Measurements from ENCODE around the gene TRIM8.

DNA sequence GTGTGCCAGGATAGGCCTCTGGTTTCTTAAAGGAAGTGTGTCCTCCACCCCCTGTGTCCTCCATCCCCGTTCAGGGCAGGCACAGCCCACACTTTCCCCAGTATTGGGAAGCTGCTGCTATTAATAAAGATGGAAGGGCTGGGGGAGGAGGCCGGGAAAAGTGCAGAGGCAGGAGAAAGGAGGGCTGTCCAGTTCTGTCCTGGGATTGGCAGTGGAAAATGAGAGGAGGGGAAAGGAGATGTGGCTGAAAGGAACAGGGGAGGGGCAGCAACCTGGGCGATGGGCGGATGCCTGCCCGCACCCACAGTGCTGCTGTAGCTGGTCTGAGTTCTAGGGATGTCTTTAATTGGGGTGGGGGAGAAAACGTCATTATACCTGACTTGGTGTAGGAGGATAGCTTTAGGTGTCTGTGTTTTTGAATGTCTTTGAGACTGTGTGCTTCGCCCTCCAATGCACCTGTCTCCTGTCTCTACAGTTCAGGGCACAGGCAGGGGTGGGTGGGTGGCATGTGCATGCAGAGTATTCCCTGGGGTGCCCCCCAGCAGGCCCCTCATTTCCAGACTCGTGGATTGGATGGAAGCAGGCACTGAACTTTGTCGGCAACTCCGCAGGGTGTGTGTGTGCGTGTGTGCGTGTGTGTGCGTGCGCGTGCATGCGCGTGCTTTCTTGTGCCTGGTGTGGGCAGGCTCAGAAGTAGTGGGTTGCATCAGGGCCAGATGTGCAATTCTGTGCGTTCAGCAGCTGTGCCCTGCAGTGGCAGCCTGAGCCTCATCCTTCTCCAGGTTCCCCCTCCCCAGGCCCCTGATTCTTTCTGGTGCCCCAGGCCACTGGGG is 2.5 kb downstream of the TRIM8 start:
- TF ChIP-seq, protein P1, sequence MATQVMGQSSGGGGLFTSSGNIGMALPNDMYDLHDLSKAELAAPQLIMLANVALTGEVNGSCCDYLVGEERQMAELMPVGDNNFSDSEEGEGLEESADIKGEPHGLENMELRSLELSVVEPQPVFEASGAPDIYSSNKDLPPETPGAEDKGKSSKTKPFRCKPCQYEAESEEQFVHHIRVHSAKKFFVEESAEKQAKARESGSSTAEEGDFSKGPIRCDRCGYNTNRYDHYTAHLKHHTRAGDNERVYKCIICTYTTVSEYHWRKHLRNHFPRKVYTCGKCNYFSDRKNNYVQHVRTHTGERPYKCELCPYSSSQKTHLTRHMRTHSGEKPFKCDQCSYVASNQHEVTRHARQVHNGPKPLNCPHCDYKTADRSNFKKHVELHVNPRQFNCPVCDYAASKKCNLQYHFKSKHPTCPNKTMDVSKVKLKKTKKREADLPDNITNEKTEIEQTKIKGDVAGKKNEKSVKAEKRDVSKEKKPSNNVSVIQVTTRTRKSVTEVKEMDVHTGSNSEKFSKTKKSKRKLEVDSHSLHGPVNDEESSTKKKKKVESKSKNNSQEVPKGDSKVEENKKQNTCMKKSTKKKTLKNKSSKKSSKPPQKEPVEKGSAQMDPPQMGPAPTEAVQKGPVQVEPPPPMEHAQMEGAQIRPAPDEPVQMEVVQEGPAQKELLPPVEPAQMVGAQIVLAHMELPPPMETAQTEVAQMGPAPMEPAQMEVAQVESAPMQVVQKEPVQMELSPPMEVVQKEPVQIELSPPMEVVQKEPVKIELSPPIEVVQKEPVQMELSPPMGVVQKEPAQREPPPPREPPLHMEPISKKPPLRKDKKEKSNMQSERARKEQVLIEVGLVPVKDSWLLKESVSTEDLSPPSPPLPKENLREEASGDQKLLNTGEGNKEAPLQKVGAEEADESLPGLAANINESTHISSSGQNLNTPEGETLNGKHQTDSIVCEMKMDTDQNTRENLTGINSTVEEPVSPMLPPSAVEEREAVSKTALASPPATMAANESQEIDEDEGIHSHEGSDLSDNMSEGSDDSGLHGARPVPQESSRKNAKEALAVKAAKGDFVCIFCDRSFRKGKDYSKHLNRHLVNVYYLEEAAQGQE (IDR thresholded peaks at IDR 0.05; ENCODE audit: low read depth): no peak
- TF ChIP-seq, protein P2, sequence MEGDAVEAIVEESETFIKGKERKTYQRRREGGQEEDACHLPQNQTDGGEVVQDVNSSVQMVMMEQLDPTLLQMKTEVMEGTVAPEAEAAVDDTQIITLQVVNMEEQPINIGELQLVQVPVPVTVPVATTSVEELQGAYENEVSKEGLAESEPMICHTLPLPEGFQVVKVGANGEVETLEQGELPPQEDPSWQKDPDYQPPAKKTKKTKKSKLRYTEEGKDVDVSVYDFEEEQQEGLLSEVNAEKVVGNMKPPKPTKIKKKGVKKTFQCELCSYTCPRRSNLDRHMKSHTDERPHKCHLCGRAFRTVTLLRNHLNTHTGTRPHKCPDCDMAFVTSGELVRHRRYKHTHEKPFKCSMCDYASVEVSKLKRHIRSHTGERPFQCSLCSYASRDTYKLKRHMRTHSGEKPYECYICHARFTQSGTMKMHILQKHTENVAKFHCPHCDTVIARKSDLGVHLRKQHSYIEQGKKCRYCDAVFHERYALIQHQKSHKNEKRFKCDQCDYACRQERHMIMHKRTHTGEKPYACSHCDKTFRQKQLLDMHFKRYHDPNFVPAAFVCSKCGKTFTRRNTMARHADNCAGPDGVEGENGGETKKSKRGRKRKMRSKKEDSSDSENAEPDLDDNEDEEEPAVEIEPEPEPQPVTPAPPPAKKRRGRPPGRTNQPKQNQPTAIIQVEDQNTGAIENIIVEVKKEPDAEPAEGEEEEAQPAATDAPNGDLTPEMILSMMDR (IDR thresholded peaks at IDR 0.05 in 2 of 3, conservative IDR thresholded peaks at IDR 0.05 in 1 of 3; ENCODE audit: borderline replicate concordance in 1 of 3, insufficient read depth in 1 of 3, low read depth in 2 of 3, low read length in 2 of 3): no peak
- TF ChIP-seq POLR2A (IDR thresholded peaks at IDR 0.05; ENCODE audit: borderline replicate concordance, extremely low read depth, insufficient read depth, insufficient read length) (no peak), EZH2 (IDR thresholded peaks at IDR 0.05) (no peak), CEBPB (IDR thresholded peaks at IDR 0.05; ENCODE audit: low read depth) (no peak), EZH2phosphoT487 (IDR thresholded peaks at IDR 0.05; ENCODE audit: borderline replicate concordance) (no peak)
